HG03045 (cell line): Measurements from ENCODE around the gene CCDC3.

Experiments
- ATAC-seq: cut with Tn5 transposase; IDR thresholded peaks from one replicate; pipeline ENCODE4 v1.9.1; 2021; ENCODE audit warnings: mild to moderate bottlenecking, moderate library complexity; ENCODE audit not compliant: unreplicated experiment

Gene CCDC3

DNA sequence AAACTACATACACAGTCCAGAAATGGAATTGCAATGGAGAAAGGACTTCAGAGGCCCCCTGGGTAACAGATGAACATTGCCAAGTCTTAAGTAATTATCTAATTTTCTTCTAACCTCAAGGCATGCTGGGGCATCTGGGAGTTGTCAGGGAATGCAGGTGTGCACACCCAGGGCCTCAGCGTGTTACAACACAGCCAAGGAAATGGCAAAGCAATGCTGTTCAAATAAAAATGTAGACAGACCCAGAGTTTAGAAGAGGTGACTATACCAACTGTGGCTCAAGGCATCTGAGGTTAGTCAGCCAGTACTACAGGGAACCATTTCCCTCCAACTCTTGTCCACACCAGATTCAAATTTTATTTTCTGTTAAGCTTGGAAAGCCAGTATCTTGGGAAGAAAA lies 73.6 kb downstream of the CCDC3 start:
- ATAC-seq = no peak

DNA sequence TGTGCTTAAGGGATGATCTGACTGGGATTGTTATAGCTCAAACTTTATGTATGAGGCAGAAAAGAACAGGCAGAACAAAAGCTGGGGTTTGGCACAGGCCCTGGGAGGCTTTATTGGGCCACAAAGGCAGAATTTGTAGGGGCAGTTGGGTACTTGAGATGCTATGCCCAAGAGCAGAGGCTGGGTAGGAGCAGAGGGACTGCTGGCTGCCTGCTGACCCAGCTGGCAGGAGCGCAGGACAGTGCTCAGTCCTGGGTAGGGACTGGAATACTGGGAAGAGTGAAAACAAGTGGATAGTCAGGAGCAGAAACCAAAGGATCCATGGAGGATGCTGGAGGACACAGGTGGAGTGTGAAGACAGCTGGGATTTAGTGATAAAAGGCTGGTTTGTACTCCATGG lies 75.7 kb downstream of the CCDC3 start:
- ATAC-seq = no peak

DNA sequence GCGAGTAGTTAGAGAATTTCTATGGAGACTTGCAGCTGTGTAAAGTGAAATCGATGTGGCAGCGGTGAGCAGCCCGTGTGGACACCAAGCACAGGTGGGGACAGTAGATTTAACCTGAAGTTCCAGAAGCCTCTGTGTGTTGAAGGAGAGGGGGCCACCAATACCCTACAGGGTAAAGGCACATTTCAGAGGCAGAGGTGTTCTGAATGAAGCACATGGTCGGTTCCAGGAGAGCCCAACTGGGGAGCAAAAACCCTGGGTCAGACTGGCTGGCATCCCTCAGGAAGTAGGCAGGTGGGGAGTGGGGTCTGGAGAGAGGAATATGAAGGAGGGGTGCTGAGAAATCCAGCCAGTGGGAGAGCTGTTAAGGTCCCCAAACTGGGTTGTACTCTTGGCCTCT lies 76.6 kb downstream of the CCDC3 start:
- ATAC-seq = no peak

DNA sequence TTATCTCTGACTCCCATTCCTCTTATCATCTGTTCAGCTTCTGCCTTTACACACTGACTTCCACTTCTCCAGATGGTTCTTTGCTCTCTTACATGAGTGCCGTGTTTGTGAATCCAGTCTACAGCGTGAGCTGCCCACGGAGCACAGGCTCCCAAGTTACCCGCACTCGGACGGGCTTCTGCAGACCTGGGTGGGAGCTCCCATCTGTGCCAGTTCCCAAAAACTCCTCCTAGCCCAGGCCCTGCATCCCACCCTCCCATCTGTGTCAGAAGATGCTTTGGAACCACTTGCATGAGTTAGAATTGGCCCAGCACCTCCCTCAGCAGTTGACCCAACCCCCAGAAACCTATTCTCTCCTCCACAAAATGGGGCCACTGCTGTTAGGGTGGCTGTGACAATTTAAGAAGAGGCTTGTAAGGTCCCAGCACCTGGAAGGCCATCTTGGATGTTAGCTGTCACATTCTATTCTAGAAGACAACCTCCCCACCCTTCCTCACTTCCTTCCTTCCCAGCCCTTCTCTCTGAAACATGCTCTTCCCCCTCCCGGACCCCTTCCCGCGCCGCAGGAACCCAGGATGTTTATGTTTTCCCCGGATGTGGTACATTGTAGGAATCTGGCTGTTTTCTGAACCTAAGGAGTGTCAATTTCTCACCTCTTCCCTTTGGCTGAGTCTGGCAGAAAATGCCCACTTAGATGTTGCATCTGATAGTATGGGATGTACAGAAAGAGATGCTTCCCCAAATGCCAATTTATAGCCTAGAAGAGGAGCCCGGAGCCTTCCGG lies 79.2 kb downstream of the CCDC3 start:
- no peak for ATAC-seq

DNA sequence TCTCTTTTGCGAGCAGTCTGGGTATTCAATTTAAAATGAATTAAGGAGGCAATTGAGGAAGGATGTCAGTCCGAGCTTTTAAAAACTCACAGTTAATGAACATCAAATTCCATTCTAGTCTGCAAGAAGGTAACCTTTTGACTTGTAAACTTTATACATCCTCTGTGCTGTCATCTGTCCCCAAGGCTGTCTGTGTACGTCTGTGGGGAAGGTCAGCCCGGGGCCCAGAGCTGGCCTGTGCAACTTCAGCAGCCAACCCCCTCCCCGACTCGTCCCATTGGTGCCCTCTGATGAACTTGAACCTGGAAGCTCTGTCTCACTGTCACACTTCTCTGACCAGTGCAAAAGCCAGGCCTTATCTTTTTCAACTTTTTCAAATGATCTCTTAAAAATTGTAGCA lies 80.3 kb downstream of the CCDC3 start:
- ATAC-seq = no peak

DNA sequence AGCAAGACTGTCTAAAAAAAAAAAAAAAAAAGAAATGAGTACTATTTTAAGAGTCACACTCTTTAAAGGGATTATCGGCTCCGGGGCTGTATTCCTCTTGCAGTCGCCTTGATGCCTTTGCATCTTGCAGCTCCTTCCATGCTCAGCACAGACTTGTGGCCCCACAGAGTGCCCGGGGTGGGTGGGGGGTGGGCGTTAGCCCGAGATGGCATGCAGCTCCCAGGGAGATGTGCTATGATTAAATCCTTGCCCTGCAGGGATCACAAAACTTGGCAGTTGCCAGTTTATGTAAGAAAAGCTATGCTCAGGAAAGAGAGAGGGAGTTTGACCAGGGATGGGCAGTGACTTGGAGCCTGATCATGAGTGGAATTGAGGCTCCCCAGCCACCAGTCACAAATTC lies 81.9 kb downstream of the CCDC3 start:
- ATAC-seq = no peak

DNA sequence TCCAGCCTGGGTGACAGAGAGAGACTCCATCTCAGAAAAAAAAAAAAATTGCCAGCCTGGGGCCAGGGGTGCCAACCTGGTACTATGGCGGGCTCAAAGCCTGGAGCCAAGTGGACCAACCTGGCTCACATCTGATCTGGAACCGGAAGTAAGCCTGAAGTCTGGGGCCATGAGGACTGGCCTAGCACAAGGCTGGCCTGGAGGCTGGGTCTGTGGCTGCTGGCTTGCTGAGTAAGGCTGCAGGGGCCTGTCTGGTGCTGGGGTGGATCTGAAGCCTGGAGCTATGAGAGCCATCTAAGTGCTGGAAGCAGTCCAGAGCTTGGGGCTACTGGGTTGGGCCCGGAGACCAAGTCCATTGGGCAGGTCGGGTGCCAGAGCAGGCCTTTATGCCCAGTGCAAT lies 84.9 kb downstream of the CCDC3 start:
- no peak for ATAC-seq

DNA sequence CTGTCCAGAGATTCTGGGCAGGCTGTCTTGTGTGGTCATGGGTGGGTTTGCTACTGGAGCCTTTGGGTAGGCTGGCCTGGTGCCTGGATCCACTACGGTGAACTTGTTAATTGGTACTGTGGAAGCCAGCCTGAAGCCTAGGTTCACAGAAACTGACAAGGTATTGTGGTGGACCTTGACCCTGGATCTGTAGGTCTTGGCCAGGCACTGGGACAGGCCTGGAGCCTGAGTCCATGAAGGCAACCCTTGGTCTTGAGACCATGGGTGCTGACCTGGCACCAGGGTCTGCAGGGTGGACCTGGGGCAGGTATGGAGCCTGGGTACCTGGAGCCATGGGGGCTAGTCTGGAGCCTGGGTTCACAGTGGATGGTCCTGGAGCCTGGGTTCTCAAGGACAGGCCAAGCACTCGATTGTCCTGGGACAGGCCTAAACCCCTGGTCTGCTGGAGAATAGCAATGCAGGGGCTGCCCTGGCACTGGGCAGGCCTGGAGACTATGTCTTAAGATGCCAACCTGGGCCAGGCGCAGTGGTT lies 85.8 kb downstream of the CCDC3 start:
- no peak for ATAC-seq

DNA sequence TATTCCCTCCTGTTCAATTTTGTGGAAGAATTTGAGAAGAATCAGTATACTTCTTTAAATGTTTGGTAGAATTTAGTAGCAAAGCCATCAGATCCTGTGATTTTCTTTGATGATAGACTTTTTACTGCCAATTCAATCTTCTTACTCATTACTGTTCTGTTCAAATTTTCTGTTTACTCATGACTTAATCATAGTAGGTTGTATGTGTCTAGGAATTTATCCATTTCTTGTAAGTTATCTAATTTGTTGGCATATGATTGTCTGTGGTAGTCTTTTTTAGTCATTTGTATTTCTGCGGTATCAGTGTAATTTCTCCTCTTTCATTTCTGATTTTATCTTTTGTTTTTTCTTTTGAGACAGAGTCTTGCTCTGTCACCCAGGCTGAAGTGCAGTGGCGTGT lies 87.4 kb downstream of the CCDC3 start:
- no peak for ATAC-seq

DNA sequence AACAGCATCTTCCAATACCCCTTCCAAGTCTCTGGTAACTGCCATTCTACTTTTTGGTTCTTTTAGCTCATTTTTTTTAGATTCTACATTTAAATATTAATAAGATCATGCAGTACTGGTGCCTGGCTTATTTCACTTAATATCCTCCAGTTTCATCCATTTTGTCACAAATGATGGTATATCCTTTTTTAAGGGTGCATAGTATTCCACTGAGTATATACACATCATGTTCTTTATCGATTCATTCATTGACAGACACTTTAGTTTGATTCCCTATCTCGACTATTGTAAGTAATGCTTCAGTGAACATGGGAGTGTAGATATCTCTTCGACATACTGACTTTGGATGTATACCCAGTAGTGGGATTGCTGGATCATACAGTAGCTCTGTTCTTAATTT lies 89.7 kb downstream of the CCDC3 start:
- ATAC-seq = no peak

DNA sequence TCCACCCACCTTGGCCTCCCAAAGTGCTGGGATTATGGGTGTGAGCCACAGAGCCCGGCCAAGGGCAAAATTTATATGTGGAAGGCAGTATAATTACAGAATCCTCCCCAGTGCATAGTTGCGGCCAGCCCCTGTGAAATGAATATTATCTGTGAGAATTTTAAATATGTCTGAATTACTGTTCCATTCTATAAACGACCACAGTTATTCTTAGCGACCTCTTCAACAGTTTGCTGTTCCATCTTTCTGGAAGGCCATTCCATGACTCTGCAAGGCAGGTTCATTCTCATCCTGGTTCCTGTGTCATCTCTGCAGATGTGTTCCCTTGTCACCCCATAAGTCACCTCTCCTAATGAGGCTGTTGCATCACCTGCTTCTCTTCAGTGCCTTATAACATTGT lies 90.7 kb downstream of the CCDC3 start:
- ATAC-seq = no peak

DNA sequence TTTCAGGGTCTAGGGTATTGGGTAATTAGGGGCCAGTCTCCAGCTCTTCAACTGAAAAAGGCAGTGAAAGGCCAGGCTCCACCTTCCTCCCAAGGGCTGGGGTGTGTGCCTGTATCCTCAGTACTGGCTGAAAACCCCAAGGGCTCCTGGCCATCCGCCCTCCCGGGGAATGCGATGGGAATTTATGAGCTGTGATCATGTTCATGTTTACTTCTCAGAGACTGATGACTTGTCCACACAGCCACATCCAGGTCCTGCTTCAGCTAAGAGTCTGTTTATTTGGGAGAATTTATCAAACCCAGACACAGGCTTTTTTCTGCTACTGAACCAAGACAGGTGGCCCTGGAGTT lies 91.7 kb downstream of the CCDC3 start:
- ATAC-seq = no peak

DNA sequence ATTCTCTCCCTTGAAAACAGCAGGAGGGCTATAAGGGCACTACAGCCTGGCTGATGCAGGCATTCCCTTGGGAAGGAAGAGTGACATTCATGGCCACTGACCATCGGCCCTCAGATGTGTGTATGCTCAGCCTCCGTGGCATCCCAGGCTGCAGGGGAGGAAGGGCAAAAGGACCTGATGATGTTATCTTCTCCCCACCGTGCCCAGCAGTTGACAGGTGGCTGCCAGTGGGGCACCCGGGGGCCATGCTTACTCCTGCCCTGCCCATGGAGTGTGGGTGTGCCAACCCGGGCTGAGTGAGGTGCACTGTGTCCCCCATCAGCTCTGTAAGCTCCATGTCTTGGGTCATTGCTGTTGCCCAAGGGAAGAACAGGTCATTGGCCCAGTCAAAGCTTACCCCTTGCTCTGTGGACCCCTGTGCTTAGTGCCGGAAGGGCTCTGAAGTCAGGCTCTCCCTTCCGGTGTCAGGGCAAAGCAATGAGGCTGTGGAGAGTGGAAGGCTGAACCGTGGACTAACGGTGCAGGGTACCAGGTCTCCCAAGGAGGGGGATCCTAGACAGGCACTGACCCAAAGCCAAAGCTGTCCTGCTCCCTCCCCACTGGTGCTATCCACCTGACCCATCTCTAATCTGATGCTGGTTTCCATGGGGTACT lies 92.2 kb downstream of the CCDC3 start:
- ATAC-seq = no peak

DNA sequence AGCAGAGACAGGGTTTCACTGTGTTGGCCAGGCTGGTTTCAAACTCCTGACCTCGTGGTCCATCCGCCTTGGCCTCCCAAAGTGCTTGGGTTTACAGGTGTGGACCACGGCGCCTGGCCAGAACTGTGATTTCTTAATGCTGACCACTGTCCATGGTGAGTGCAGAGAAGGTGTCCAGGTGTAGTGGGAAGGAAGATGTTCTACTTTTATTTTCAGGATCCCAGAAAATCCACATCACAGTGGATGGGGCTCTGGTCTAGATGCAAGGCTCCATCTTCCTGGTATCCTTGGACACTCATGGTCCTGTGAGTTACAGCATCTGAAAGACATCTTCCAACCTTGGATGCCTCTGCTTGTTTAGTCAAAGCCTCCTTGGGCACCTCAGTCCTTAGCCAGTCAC lies 92.7 kb downstream of the CCDC3 start:
- ATAC-seq = no peak

DNA sequence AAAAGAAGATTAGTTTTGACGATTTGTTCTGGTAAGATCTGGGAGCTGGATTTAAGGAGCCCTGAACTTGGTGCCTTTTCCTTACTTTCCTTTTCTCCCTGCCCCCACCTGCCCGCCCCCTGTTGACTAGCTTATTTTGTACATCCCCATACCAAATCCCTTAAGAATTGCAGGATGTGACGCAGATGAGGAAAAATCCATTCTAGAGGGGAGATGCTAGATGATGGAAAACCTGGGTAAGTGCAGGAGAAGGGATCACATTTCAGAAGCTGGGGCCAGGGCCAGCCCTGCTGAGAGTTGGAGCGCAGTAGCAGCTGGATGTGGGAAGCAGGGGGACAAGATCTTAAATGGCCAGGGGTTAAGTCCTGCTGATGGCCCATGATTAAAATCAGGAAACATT lies 93.9 kb downstream of the CCDC3 start:
- no peak for ATAC-seq

DNA sequence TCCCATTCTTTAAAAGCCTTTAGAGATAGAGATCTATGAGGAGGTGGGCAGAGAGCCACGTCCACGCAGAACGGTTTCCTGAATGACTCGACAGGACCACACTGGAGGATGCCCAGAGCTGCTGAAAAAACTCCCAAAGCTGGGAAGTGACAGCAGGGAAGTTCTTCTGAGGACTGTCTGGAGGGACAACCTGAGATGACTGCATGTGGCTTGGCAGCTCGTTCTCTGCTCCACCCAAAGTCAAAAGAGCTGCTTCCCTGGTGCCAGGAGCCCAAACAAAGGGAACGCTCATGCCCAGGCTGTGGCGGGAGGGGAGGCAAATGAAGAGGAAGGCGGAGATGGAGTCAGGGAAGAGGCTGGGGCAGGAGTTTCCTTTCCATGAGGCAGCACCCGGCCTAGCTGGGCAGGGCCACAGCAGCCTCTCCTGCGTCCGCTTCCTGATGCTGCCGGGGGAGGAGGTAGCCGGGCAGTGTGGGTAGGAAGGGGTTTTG lies 95.4 kb downstream of the CCDC3 start:
- no peak for ATAC-seq

DNA sequence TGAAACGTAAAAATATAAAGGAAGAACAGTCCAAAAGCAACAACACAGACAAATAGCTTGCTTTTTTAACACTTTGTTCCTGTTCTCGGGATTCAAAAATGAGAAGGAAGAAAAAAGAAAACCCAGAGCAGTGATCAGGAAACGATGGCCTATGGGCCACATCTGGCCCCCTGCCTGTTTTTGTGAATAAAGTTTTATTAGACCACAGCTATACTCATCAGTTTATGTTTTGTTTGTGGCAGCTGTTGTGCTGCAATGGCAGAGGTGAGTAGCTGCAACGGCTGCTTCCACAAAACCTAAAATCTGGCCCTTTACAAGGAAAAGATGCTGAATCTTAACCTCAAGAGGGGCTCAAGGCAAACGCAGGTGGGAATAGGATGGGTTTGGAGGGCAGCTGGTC lies 96.4 kb downstream of the CCDC3 start:
- no peak for ATAC-seq

DNA sequence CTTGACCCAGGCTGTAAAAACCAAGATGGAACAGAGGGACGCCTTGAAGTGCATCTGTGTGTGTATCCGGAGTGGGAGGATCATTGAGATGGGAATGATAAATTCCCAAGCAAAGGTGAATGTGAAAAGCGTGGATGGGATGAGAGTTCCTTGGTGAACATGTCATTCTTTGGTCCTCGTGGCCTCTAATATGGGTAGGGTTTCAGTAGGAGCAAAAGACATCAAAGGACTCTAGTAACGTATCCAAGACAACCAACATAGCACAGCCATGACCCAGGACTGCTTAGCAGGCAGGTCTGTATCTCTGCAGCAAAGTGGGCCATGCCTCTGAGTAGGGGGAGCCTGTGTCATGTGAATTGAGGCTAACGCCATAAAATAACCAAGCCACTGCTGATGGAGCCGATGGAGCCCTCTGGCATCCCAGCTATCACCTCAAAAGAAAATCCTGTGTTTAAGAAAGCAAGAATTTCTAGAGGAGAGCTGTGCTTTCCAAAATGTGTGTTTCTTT lies 98.6 kb downstream of the CCDC3 start:
- ATAC-seq = no peak

DNA sequence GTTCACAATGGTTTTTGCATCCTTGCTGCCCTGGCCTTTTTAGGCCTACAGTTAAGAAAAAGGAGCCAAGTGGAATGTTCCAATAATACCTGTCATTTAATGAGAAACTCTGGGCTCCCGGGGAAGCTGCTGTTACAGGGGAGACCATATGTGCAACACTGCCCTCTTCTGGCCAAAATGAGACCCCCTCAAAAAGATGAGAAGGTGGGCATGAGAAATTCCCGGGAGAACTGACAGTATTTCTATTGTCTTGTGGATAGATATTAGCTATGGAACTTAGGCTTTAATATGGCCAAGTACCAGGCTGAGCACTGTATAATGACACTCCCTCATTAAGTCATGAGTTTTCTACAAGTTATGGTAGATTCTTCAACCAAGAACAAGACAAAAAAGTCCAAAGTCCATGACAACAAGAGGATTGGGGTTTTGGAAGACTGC lies 99.4 kb downstream of the CCDC3 start:
- no peak for ATAC-seq

DNA sequence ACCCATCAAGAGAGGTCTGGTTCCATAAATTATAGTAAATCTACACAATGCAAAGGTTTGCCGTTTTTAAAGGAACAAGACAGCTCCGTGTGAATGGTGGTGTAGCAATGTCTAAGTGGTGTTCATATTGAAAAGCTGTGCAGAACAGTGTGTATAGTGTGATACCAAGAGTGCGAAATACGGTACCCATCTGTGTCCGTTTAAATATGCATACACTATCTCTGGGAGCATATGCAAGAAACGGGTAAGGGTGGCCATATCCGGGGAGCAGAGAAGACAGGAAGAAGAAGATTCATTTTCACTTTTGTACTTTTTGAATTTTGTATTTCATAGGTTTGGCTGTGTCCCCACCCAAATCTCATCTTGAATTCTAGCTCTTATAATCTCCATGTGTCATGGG lies 102.0 kb downstream of the CCDC3 start:
- no peak for ATAC-seq

DNA sequence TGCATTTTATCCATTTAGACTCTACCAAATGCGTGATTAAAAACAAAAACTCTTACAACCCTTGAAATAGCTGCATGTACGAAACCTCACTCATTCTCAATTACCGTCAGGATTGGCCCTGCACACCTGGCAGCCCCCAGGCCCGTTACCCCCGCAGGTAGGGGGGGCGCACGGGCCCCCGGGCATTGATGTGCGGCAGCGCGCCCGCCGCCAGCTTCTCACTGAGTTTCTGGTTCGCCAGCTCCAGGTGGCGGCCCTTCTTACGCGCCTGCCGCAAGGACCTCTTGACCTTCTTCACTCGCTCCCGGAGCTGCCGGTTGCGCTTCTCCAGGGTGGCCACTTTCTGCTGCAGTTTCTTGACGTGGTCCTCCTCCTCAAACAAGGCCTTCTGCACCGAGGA lies 103.2 kb downstream of the CCDC3 start:
- no peak for ATAC-seq

DNA sequence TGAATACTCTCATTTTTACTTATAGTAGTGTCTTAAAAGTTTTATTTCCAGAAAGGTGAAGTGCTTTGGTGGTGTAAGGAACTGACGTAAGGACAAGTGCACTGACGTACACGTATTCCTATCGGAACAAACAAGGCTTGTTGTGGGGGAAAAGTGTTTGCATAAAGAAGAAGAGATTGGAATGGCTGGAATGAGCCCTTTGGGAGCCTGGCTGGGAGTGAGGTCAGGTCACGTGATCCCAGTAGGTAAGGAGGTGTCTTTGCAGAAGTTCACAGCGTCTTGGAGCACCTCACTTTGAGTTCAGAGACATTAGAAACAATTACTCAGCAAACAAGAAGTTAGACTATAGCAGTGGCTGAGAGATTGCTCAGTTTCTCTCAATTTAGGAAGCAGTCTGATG lies 104.2 kb downstream of the CCDC3 start:
- no peak for ATAC-seq
